ENCODE measurements around the gene ANKRD53.
"Not testable (repeated sequence)": the region's sequence is repeated elsewhere in the genome, so short reads cannot be mapped to it uniquely, and the experiment has no call there.

Gene ANKRD53

GRCh38 chr2:71019989-71020388 is 41.6 kb downstream of the ANKRD53 start:
- not testable (repeated sequence) for H3K4me3 Mint-ChIP-seq; DNase-seq (ENCODE audit: low spot score); H3K27ac Mint-ChIP-seq; H3K9me3 Mint-ChIP-seq; H3K4me1 Mint-ChIP-seq (ENCODE audit: low read depth); H3K36me3 Mint-ChIP-seq (ENCODE audit: low read depth); H3K27me3 Mint-ChIP-seq (ENCODE audit: low read depth)

- not testable (repeated sequence) for H3K4me1 Mint-ChIP-seq (ENCODE audit: low read depth); DNase-seq (ENCODE audit: low spot score); H3K36me3 Mint-ChIP-seq (ENCODE audit: low read depth); H3K4me3 Mint-ChIP-seq; H3K27ac Mint-ChIP-seq; H3K9me3 Mint-ChIP-seq; H3K27me3 Mint-ChIP-seq (ENCODE audit: low read depth)
Measured at GRCh38 chr2:71021394-71021793, 43.0 kb downstream of the ANKRD53 start.

GRCh38 chr2:71023553-71024243 is 45.3 kb downstream of the ANKRD53 start:
- not testable (repeated sequence) for H3K27ac Mint-ChIP-seq; H3K4me3 Mint-ChIP-seq; H3K4me1 Mint-ChIP-seq (ENCODE audit: low read depth); H3K9me3 Mint-ChIP-seq; H3K36me3 Mint-ChIP-seq (ENCODE audit: low read depth); H3K27me3 Mint-ChIP-seq (ENCODE audit: low read depth)
- peak; percentile 66 for DNase-seq (ENCODE audit: low spot score)

All from T-helper 2 cell treated with Interferon-gamma antibody and Interleukin-4, amounts not matched to agents 5 μg/mL and 100 μg/mL, for 36 hours (primary cell).